Measurements from ENCODE around the gene DLGAP1. TPM values are rescaled to one million over a fixed set of nuclear protein-coding genes. Genes with fewer than 3 reads are reported as not detected.

The DLGAP1 gene
- total and polyA plus RNA-seq, 2 of the 4 experiments (the other 2 are of a cell fraction): under 0.01 to 0.09 TPM

DNA sequence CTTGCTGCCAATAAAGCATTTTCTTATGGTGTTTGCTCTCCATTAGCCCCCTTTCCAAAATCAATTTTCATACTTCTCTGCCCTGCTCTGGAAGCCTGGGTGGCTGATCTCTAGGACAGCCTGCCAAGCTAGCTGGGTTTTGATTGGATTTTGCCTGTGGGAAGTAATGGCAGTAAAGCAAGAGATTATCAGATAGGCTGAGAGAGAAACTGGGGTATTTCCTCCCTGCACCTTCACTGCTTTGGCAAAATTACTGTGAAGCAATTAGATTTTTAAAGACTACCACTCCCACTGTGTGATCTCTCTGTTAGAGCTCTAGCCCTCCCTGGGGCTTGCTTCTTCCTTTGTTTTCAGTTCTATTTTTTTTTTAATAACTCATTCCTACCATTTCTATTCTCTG, 223.8 kb downstream of the DLGAP1 start:
- no peak overlapping the region for H3K56ac ChIP-seq (ENCODE audit: extremely low read depth, insufficient read depth, low read length)
- H4K8ac ChIP-seq (ENCODE audit: low read depth in 2 of 2, low read length in 2 of 2): no peak overlapping the region
- no peak overlapping the region for H3K4me3 ChIP-seq (ENCODE audit: insufficient read depth, low read depth, low read length)
- no peak overlapping the region for H3K18ac ChIP-seq (ENCODE audit: low read depth, low read length)
- H3K4me2 ChIP-seq (ENCODE audit: low read depth, low read length): no peak overlapping the region
- intact Hi-C loops (cut with micrococcal nuclease): no loop called here
- no peak overlapping the region for H2BK120ac ChIP-seq (ENCODE audit: low read depth, low read length)
- no peak overlapping the region for H3K14ac ChIP-seq (replicated peaks; ENCODE audit: low read depth, low read length)
- H4K20me1 ChIP-seq (ENCODE audit: insufficient read depth, low read length): no peaks in the 10 kb centered on the region
- H2AK9ac ChIP-seq (replicated peaks; ENCODE audit: low read depth, low read length, poor library complexity): no peak overlapping the region
- in situ Hi-C loops (cut with MboI; ENCODE audit: low sequenced_read_pairs): no loop called here
- H4K5ac ChIP-seq (ENCODE audit: low read depth, low read length): no peak overlapping the region
- no peak overlapping the region for H3K27ac ChIP-seq (ENCODE audit: insufficient read depth, low read length)
- H3K9me1 ChIP-seq (ENCODE audit: insufficient read depth, low read length): no peaks in the 10 kb centered on the region
- no peaks in the 10 kb centered on the region for H3K79me1 ChIP-seq (ENCODE audit: low read depth in 1 of 2, low read length in 2 of 2)
- no peak overlapping the region for H2BK5ac ChIP-seq (ENCODE audit: low read depth, low read length, poor library complexity, severe bottlenecking)
- H3K4me1 ChIP-seq (ENCODE audit: control insufficient read depth, insufficient read depth, low read length): no peaks in the 10 kb centered on the region
- no peak overlapping the region for H3K9ac ChIP-seq (ENCODE audit: low read depth, low read length)
- no peak overlapping the region for H2AK5ac ChIP-seq (ENCODE audit: low read depth, low read length)
- H2BK20ac ChIP-seq (ENCODE audit: low read depth, low read length): no peak overlapping the region
- H4K91ac ChIP-seq (ENCODE audit: insufficient read depth, low read depth, low read length): no peak overlapping the region
- no peak overlapping the region for H3K4ac ChIP-seq (ENCODE audit: low read depth, low read length)
- POLR2A ChIA-PET (ENCODE audit: unreplicated experiment): no interaction called here
- no peak for TF ChIP-seq CHD1 (IDR thresholded peaks at IDR 0.05; ENCODE audit: low read depth, low read length)
- no peak for TF ChIP-seq SMC3 (IDR thresholded peaks at IDR 0.05; ENCODE audit: low read depth, low read length)
- TF ChIP-seq, protein P1, sequence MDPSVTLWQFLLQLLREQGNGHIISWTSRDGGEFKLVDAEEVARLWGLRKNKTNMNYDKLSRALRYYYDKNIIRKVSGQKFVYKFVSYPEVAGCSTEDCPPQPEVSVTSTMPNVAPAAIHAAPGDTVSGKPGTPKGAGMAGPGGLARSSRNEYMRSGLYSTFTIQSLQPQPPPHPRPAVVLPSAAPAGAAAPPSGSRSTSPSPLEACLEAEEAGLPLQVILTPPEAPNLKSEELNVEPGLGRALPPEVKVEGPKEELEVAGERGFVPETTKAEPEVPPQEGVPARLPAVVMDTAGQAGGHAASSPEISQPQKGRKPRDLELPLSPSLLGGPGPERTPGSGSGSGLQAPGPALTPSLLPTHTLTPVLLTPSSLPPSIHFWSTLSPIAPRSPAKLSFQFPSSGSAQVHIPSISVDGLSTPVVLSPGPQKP (IDR thresholded peaks at IDR 0.05; ENCODE audit: borderline replicate concordance, low read depth, low read length): no peak
- no peak for TF ChIP-seq RCOR1 (IDR thresholded peaks at IDR 0.05; ENCODE audit: insufficient replicate concordance, low read length)
- TF ChIP-seq FOS (IDR thresholded peaks at IDR 0.05; ENCODE audit: low read depth, low read length): no peak
- TF ChIP-seq MAZ (IDR thresholded peaks at IDR 0.05; ENCODE audit: borderline replicate concordance, low read depth, low read length): no peak
- TF ChIP-seq NFE2L2 (IDR thresholded peaks at IDR 0.05; ENCODE audit: low read depth, low read length): no peak
- no peak for TF ChIP-seq RAD21 (IDR thresholded peaks at IDR 0.05; ENCODE audit: low read length)
- TF ChIP-seq CEBPB (IDR thresholded peaks at IDR 0.05; ENCODE audit: low read depth, low read length): no peak
- no peak for TF ChIP-seq POLR2A (IDR thresholded peaks at IDR 0.05; ENCODE audit: low read depth, low read length)
- TF ChIP-seq RFX5 (IDR thresholded peaks at IDR 0.05; ENCODE audit: low read depth, low read length): no peak
- TF ChIP-seq, protein P2, sequence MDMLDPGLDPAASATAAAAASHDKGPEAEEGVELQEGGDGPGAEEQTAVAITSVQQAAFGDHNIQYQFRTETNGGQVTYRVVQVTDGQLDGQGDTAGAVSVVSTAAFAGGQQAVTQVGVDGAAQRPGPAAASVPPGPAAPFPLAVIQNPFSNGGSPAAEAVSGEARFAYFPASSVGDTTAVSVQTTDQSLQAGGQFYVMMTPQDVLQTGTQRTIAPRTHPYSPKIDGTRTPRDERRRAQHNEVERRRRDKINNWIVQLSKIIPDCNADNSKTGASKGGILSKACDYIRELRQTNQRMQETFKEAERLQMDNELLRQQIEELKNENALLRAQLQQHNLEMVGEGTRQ (IDR thresholded peaks at IDR 0.05; ENCODE audit: low read depth, low read length): no peak
- TF ChIP-seq MXI1 (IDR thresholded peaks at IDR 0.05; ENCODE audit: borderline replicate concordance, low read depth, low read length): no peak
- TF ChIP-seq MAFK (IDR thresholded peaks at IDR 0.05; ENCODE audit: low read depth, low read length): no peak
- TF ChIP-seq, protein P3, sequence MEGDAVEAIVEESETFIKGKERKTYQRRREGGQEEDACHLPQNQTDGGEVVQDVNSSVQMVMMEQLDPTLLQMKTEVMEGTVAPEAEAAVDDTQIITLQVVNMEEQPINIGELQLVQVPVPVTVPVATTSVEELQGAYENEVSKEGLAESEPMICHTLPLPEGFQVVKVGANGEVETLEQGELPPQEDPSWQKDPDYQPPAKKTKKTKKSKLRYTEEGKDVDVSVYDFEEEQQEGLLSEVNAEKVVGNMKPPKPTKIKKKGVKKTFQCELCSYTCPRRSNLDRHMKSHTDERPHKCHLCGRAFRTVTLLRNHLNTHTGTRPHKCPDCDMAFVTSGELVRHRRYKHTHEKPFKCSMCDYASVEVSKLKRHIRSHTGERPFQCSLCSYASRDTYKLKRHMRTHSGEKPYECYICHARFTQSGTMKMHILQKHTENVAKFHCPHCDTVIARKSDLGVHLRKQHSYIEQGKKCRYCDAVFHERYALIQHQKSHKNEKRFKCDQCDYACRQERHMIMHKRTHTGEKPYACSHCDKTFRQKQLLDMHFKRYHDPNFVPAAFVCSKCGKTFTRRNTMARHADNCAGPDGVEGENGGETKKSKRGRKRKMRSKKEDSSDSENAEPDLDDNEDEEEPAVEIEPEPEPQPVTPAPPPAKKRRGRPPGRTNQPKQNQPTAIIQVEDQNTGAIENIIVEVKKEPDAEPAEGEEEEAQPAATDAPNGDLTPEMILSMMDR (conservative IDR thresholded peaks at IDR 0.05; ENCODE audit: low read depth, low read length): no peak
- TF ChIP-seq BHLHE40 (IDR thresholded peaks at IDR 0.05; ENCODE audit: low read depth, low read length): no peak
- no peak for ATAC-seq (ENCODE audit: low read depth)
- no peaks in the 10 kb centered on the region for H3K36me3 ChIP-seq (ENCODE audit: control insufficient read depth, insufficient read depth, low read length)
- CTCF ChIA-PET: no interaction called here
- H3K27me3 ChIP-seq (ENCODE audit: control insufficient read depth, insufficient read depth, low read length): no peaks in the 10 kb centered on the region
- peaks cover 2% of the 10 kb centered on the region; the same call in 1 of the 2 replicates for H3K9me3 ChIP-seq (ENCODE audit: control insufficient read depth, insufficient read depth, low read length)
- dilution Hi-C loops (cut with HindIII; ENCODE audit: low sequenced_read_pairs, unreplicated experiment): no loop called here
- H3K23ac ChIP-seq (ENCODE audit: low read depth, low read length): no peak overlapping the region
- no peak overlapping the region for H2BK15ac ChIP-seq (ENCODE audit: low read depth, low read length)
- BruUV-seq (replicated peaks): no TSS peak
- DNase-seq: no peak
- no peak overlapping the region for H2AFZ ChIP-seq (replicated peaks; ENCODE audit: low read length, poor library complexity)
